HepG2 (cell line): ENCODE results near the gene COPS4. TPM values are rescaled to one million over a fixed set of nuclear protein-coding genes. Genes with fewer than 3 reads are reported as not detected.
A peak's percentile ranks its signal among the peaks of the same experiment; 100 is the strongest.

Experiments
- ARNT2 ChIP-seq: sonication (generic); formaldehyde crosslinking; IDR thresholded peaks from 2 replicates; pipeline ENCODE4 v1.8.0; 2022; ENCODE audit warnings: mild to moderate bottlenecking, low read depth, missing genetic modification reagents, moderate library complexity
- BATF2 ChIP-seq: sonication (generic); formaldehyde crosslinking; IDR thresholded peaks from 2 replicates; pipeline ENCODE4 v1.8.0; 2022; ENCODE audit warnings: mild to moderate bottlenecking, missing genetic modification reagents, moderate library complexity
- BCLAF1 ChIP-seq: fragments of 450-650 bp; IDR thresholded peaks from 2 replicates; pipeline ENCODE4 v1.6.1; 2017; ENCODE audit warnings: mild to moderate bottlenecking
- CSRNP1 ChIP-seq: sonication (generic); formaldehyde crosslinking; IDR thresholded peaks from 2 replicates; pipeline ENCODE4 v1.8.1; 2023; ENCODE audit warnings: mild to moderate bottlenecking, missing genetic modification reagents
- FOXP1 ChIP-seq, 2 experiments: fragments of 450-650 bp in 1 of 2; IDR thresholded peaks; 2 replicates each; pipeline ENCODE4 v1.6.1; 2017 to 2018; ENCODE audit warnings: antibody characterized with exemption in 1 of 2
- MBD4 ChIP-seq: IDR thresholded peaks from 2 replicates; pipeline ENCODE4 v1.6.1; 2012; ENCODE audit warnings: low read length, inconsistent platforms, borderline replicate concordance
- MEIS2 ChIP-seq: sonication (generic); formaldehyde crosslinking; IDR thresholded peaks from 2 replicates; pipeline ENCODE4 v1.9.0; 2021; ENCODE audit warnings: mild to moderate bottlenecking, missing genetic modification reagents
- SP1 ChIP-seq, 2 experiments: fragments of 450-650 bp in 1 of 2; sonication (generic) in 1 of 2; formaldehyde crosslinking in 1 of 2; IDR thresholded peaks; 2 replicates each; pipeline versions ENCODE4 v1.4.0 to v1.6.1; 2016 to 2020; ENCODE audit warnings: missing genetic modification reagents in 1 of 2
- ZFP36 ChIP-seq: fragments of 150-350 bp; IDR thresholded peaks from 2 replicates; pipeline ENCODE4 v1.6.1; 2018; ENCODE audit warnings: borderline replicate concordance, low read length, low read depth; ENCODE audit not compliant: partially characterized antibody
- ZNF205 ChIP-seq: IDR thresholded peaks from 2 replicates; pipeline ENCODE4 v1.6.1; 2018; ENCODE audit warnings: missing biosample characterization, missing genetic modification reagents
- ZNF343 ChIP-seq: sonication (generic); formaldehyde crosslinking; IDR thresholded peaks from 2 replicates; pipeline ENCODE4 v1.4.0; 2020; ENCODE audit warnings: mild to moderate bottlenecking, missing genetic modification reagents
- ZNF414 ChIP-seq: sonication (generic); formaldehyde crosslinking; IDR thresholded peaks from 2 replicates; pipeline ENCODE4 v1.5.0; 2020; ENCODE audit warnings: missing genetic modification reagents
- ZNF557 ChIP-seq: sonication (generic); formaldehyde crosslinking; IDR thresholded peaks from 2 replicates; pipeline ENCODE4 v1.4.0; 2020; ENCODE audit warnings: missing genetic modification reagents
- ZNF614 ChIP-seq: IDR thresholded peaks from 2 replicates; pipeline ENCODE4 v1.6.1; 2018; ENCODE audit warnings: missing biosample characterization, missing genetic modification reagents, inconsistent platforms, borderline replicate concordance
- ZNF740 ChIP-seq: sonication (generic); formaldehyde crosslinking; IDR thresholded peaks from 2 replicates; pipeline ENCODE4 v1.4.0; 2020; ENCODE audit warnings: missing genetic modification reagents
- ZSCAN21 ChIP-seq: sonication (generic); formaldehyde crosslinking; IDR thresholded peaks from 2 replicates; pipeline ENCODE4 v1.8.0; 2022; ENCODE audit warnings: mild to moderate bottlenecking, missing genetic modification reagents, moderate library complexity, borderline replicate concordance
- ZSCAN30 ChIP-seq: sonication (generic); formaldehyde crosslinking; IDR thresholded peaks from 2 replicates; pipeline ENCODE4 v1.5.0; 2020; ENCODE audit warnings: mild to moderate bottlenecking, missing genetic modification reagents
- polyA plus RNA-seq, 8 experiments: library from polyadenylated mRNA; depleted of rRNA in 3 of 8; stranded (reverse) in 7 of 8; unstranded in 1 of 8; fragments of >200 nt; fragmentation: Illumina TruSeq in 4 of 8; extraction: Trizol in 4 of 8; gene quantifications; 2 replicates each; pipeline versions ENCODE4 v1.2.1 to v1.2.3, GENCODE V29; 2011 to 2016; ENCODE audit warnings: low read depth in 4 of 8, missing spikeins in 1 of 8, mixed read lengths in 1 of 8; ENCODE audit not compliant: insufficient read depth in 1 of 8
- total RNA-seq, 5 experiments: library from RNA; depleted of rRNA; stranded (reverse); fragments of >200 nt; fragmentation: Illumina TruSeq; extraction: Trizol; gene quantifications; 2 replicates each; pipeline ENCODE4 v1.2.3, GENCODE V29; 2016; ENCODE audit warnings: low read depth in 1 of 5
- TF ChIP-seq, protein P1 (sequence below): sonication (generic); formaldehyde crosslinking; IDR thresholded peaks from 2 replicates; pipeline ENCODE4 v1.4.0; 2020; ENCODE audit warnings: mild to moderate bottlenecking, missing genetic modification reagents
- TF ChIP-seq, protein P2 (sequence below): sonication (generic); formaldehyde crosslinking; conservative IDR thresholded peaks from 2 replicates; pipeline ENCODE4 v1.8.0; 2022; ENCODE audit warnings: low read depth, missing genetic modification reagents

COPS4 gene
- total and polyA plus RNA-seq, 2 of the 13 experiments (the other 11 are each of a cell fraction or from before 2014, with no cell fraction given) = 28.8 to 52.5 TPM

- TF ChIP-seq ZFP36 (no peak), MBD4 (no peak), ZSCAN30 (CRISPR knock-in tag) (0 out of 2 replicates have a peak, but pooled peaks have one; percentile 34), BATF2 (CRISPR knock-in tag) (0 out of 2 replicates have a peak, but pooled peaks have one; percentile 25), ZSCAN21 (CRISPR knock-in tag) (peak; percentile 59; the same call in 1 of the 2 replicates), CSRNP1 (no peak; the same call in 1 of the 2 replicates), ZNF557 (CRISPR knock-in tag) (no peak), ZNF740 (CRISPR knock-in tag) (peak; percentile 55; the same call in 1 of the 2 replicates), FOXP1 (IDR thresholded peaks at IDR 0.05) (no peak), FOXP1 (CRISPR knock-in tag; IDR thresholded peaks at IDR 0.05) (peak; percentile 40; the same call in 1 of the 2 replicates), ZNF205 (CRISPR knock-in tag) (peak; percentile 77; the same call in 1 of the 2 replicates), MEIS2 (CRISPR knock-in tag) (no peak; the same call in 1 of the 2 replicates), ZNF414 (CRISPR knock-in tag) (peak; percentile 99), ZNF343 (CRISPR knock-in tag) (no peak), ARNT2 (CRISPR knock-in tag) (no peak; the same call in 1 of the 2 replicates), SP1 (IDR thresholded peaks at IDR 0.05) (no peak), SP1 (CRISPR knock-in tag; IDR thresholded peaks at IDR 0.05) (peak; percentile 70), ZNF614 (CRISPR knock-in tag) (peak; percentile 93), BCLAF1 (no peak)
- TF ChIP-seq, protein P1, sequence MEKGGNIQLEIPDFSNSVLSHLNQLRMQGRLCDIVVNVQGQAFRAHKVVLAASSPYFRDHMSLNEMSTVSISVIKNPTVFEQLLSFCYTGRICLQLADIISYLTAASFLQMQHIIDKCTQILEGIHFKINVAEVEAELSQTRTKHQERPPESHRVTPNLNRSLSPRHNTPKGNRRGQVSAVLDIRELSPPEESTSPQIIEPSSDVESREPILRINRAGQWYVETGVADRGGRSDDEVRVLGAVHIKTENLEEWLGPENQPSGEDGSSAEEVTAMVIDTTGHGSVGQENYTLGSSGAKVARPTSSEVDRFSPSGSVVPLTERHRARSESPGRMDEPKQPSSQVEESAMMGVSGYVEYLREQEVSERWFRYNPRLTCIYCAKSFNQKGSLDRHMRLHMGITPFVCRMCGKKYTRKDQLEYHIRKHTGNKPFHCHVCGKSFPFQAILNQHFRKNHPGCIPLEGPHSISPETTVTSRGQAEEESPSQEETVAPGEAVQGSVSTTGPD (CRISPR knock-in tag) = no peak
- TF ChIP-seq, protein P2, sequence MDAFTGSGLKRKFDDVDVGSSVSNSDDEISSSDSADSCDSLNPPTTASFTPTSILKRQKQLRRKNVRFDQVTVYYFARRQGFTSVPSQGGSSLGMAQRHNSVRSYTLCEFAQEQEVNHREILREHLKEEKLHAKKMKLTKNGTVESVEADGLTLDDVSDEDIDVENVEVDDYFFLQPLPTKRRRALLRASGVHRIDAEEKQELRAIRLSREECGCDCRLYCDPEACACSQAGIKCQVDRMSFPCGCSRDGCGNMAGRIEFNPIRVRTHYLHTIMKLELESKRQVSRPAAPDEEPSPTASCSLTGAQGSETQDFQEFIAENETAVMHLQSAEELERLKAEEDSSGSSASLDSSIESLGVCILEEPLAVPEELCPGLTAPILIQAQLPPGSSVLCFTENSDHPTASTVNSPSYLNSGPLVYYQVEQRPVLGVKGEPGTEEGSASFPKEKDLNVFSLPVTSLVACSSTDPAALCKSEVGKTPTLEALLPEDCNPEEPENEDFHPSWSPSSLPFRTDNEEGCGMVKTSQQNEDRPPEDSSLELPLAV (CRISPR knock-in tag) = no peak
Measured at GRCh38 chr4:83012687-83013419, 22.1 kb upstream of the COPS4 start (continued).
